Lung microvascular endothelial cell (primary cell): ENCODE data around the gene CAMSAP1. TPM values are rescaled to one million over a fixed set of nuclear protein-coding genes. Genes with fewer than 3 reads are reported as not detected.
"Not testable (repeated sequence)": the region's sequence is repeated elsewhere in the genome, so short reads cannot be mapped to it uniquely, and the experiment has no call there.

Source experiments
- DNase-seq, 2 donors: peaks; one replicate each; pipeline versions ENCODE4 v3.0.0 to v3.0.0-alpha.2; 2010; ENCODE audit warnings: low read depth in 2 of 2
- total RNA-seq: library from RNA; depleted of rRNA; stranded (reverse); fragments of >200 nt; gene quantifications from 2 replicates; pipeline ENCODE4 v1.2.1, GENCODE V29; 2014

CAMSAP1 gene
- total RNA-seq, 1 donor from 2014 or later, result 12.9 TPM

DNA sequence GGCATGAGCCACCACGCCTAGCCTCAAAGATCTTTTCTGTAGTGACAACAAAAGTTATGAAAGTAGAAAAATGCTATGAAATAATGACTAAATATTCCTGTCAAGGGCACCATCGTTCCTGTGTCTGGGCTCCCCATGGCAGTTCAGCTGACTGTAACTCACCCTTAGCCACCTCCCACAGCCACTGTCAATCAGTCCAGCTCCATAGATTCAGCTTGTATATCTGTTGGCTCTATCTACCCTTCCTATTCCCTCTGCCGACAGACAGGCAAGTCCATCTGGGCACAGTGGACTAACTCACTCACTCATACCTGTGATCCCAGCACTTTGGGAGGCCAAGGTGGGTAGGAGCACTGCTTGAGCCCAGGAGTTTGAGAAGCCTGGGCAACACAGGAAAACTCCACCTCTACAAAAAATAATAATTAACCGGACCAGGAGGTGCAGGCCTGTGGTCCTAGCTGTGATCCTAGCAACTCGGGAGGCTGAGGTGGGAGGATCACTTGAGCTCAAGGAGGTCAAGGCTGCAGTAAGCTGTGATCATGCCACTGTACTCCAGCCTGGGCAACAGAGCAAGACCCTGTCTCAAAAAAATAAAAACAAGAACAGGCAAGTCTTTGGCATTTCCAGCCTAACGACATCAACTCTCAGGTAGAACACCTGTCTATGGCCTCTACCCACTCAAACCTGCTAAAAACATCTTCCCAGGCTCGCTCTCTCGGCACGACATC lies 6.2 kb downstream of the CAMSAP1 start:
- no peak for DNase-seq

DNA sequence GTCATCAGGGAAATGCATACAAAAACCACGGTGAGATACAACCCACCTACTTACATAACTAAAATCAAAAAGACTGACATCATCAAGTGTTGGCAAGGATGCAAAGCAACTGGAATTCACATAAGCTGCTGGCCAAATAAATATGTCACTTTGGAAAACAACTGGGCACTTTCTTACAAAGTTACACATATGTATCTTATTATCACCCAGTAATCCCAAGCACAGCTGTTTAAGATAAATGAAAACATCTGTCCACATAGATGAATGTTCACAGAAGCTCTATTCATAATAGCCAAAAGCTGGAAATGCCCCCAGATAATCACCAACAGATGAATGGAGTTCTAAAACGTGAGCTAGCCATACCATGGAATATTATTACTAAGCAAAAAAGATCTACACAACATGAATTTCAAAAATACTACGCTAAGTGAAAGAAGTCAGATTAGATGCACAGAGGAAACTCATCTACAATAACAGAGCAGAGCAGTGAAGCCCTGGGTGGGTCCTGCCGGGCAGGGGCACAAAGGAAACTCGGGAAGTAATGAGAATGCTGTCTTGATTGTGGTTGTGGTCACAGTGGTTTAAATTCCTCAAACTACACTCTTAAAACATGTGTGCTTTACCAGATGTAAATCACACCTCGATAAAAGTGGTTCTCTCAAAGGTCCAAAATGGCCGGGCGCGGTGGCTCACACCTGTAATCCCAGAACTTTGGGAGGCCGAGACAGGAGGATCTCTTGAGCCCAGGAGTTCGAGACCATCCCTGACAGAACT lies 8.5 kb downstream of the CAMSAP1 start:
- no peak for DNase-seq

DNA sequence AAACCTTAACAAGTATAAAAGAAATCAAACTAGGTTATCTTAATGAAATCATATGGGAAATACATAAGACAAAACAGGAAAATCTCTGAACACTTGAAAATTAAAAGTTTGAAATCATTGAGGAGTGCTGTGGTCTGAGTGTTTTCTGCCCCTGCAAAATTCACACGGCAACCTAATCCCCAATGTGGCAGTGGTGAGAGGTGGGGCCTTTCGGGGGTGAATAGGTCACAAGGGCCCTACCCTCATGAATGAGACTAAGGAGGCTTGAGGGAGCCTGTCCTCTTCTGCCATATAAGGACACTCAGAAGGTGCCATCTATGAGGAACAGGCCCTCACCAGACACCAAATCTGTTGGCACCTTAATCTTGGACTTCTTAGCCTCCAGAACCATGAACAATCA lies 10.7 kb downstream of the CAMSAP1 start:
- DNase-seq, result no peak

DNA sequence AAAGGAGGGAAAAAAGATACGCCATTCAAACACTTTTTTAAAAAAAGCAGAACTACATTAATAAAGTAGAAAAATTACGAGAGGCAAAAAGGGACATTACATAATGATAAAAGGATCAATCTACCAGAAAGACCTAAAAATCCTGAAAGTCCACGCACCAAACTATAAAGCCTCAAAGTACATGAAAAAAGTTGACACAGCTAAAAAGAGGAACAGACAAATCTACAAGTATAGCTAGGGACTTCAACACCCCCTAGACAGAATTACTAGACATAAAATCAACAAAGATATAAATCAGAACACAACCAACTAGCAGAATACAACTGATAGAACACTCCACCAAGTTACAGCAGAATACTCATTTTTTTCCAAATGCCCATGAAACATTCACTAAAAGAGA lies 11.1 kb downstream of the CAMSAP1 start:
- no peak for DNase-seq

DNA sequence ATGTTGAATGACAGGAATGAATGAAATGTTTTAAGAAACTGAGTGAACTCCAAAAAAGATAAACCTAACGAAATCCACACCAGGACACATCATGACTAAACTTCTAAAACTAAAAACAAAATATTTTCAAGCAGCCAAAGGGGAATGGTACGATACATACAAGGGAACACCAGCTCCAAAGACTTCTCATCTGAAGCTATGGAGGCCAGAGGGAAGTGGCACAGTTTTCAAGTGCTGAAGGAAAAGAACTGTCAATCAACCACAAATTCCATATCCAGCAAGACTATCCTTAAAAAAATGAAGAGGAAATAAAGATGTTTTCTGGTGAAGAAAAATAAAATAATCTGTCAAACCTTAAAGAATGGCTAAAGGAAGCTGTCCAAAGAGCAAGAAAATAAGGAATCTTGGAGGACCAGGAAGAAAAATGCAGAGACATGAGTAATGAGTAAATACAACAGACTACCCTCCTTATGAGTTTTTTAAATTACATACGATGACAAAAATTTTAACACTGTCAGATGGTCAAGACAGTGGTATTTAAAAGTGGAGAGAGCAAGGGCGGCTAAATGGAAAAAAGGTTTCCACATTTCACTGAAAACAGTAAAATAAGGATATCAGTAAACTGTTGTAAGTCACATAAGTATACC lies 12.0 kb downstream of the CAMSAP1 start:
- DNase-seq, result no peak

DNA sequence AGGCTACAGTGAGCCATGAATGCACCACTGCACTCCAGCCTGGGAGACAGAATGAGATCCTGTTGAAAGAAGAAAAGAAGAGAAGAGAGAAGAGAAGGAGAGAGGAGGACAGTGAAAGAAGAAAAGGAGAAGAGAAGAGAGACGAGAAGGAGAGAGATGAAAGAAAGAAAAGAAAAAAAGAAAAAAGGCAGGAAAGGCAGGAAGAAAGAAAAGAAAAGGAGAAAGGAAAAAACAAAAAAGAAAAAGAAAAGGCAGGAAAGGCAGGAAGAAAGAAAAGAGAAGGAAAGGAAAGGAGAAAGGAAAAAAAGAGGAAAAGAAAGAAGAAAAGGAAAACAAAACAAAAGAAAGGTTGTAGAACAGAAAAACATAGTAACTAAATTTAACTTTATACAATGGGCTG lies 14.2 kb downstream of the CAMSAP1 start:
- DNase-seq, result no peak

DNA sequence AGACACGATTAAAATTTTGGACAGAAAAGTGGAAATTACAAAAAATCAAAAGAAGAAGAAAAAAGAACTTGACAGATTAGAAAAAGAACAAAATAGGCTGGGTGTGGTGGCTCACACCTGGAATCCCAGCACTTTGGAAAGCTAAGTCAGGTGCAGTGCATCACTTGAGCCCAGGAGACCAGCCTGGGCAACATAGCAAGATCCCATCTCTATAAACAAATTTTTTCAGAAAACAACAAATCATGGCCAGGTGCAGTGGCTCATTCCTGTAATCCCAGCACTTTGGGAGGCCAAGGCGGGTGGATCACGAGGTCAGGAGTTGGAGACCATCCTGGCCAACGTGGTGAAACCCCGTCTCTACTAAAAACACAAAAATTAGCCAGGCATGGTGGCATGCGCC lies 15.0 kb downstream of the CAMSAP1 start:
- DNase-seq, result not testable (repeated sequence)

DNA sequence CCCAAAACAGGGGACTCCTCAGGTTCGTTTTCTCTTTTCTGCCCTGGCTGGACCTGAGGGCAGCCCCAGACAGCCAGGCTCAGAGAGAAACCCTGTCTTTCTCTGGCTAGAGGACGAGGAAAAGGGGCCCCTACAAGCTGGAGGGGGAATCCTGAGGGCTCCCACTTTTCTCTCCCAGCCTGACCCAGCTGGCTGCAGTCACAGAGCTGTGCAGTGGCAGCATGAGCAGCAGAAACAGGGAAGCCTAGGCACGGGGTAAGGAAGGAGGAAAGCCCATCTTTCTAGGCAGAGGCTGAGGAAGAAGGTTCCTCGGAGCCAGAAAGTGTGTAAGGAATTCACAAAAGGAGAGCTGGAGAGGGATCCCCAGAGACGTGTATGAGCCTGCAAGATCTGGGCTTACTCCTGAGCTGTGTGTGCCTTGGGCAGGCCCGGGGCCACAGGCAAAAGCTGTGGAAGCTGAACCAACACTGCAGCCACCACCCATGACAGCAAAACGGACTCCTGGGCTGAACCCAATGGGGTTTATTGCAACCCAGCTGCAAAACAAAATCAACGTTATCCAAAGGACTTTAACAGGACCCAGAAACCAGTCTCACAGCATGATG lies 16.2 kb downstream of the CAMSAP1 start:
- DNase-seq, result no peak

DNA sequence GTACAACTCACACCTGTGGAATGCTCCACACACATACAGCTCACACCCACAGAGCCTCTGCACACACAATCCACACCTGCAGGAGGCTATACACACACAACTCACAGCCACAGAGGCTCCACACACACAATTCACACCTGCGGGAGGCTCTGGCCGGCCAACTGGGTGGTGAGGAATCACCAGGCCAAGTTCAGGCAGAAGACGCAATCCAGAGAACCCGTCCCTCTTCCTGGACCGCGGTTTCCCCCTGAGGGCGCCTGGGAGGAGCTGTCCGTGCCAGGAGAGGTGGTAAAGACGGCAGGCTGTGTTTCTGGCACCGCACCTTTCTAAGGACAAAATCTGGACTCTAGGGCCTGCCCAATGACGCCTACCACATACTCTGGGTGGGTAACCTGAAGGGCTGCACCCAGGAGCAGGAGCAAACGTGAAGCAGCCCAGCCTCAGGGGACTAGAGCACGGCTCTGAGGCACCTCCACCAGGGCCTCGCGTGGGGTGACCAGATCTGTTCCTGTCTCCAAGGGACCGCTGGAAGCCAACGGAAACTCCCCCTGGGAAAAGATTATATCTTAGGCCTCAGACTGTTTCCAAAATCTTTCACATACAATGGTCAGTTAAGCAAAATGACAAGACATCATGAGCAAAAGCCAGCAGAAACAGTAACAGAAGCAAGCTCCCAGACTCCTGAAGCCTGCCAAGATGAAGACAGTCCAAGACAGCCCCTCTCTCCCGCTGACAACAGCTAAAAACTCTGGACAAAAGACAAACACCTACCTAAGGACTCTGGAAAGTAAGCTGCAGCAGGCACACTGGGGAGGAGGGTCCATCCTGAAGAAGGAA lies 16.9 kb downstream of the CAMSAP1 start:
- no peak for DNase-seq

DNA sequence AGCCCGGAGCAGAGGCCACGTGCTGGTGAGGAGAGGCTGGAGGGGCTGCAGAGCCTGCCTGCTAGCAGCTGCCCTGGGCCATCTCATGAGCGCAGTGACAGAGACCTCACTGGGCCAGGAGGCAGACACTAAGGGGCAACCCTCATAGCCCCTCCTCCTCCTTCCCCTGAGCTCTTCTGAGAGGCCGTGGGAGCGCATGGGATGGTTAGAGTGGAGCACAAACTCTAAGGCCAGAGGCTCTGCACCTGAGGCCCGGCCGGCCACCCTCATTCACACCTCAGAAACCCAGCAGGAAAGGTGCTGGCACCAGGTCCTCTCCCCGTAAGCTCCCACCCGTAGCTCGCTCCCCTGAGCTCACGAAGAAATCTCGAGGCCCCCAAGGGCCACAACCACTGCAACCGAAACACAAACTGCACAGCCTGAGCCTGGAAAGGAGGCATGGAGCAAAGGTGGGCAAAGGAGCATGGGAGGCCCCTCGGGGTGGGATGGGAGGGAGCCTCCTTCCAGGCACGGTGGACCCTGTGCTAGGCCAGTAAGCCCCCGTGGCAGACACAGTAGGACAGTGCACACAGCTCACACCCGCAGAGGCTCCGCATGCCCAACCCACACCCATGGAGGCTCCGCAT lies 17.7 kb downstream of the CAMSAP1 start:
- DNase-seq, result no peak

DNA sequence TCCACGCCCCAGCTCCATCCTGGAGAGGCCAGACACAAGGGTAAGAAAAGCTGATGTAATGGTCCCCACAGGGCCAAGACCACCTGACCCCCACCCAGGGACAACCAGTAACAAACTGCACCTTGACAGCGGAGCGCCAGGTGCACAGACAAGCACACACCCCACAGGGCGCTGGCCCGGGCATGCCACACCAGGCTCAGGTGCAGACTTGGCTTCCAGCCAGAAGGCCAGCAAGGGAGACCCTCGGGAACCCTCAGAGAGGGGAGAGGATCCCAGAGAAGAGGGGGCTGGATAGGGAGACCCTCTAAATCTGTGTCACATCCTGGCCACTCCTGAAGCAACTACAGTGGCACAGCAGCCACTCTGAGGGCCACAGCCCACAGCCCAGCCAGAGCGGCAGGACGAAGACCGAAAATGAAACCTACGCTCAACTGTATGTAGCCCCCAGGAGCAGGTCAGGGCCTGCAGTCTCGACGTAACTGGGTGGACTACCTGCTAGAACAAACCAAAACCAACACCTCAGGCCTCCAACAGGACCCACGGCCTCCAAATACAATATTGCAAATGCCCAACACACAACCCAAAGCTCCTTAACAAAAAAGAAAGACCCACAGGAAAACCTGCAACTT lies 18.5 kb downstream of the CAMSAP1 start:
- no peak for DNase-seq

DNA sequence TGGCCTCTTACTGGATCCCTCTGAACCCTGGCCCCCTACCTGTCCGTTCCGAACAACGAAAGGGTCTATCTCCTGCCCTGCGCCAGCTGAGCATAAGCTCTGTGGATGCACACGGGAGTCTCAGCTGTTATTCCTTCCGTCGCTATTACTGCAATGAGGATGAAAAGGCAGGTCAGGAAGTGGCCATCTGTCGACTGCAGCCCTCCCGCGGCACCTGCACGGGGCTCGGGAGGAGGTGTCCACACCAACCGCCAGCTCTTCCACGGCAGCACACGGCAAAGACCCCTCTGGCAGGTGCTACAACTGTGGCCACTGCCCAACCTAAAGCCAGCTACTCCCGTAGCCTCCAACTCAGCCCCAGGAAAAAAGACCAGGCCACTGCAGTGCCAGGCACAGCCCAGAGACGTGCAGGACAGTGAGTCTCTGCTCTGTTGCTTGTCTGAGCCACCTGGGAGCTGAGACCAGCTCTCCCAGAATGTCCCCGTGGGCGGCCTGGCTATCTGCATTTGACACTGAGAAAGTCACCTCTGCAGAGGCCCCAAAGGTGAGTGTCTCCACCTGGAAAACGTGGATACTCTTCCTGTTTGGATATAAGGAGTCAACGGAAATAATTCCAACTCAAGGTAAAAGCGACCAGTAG lies 19.1 kb downstream of the CAMSAP1 start:
- DNase-seq, result no peak

DNA sequence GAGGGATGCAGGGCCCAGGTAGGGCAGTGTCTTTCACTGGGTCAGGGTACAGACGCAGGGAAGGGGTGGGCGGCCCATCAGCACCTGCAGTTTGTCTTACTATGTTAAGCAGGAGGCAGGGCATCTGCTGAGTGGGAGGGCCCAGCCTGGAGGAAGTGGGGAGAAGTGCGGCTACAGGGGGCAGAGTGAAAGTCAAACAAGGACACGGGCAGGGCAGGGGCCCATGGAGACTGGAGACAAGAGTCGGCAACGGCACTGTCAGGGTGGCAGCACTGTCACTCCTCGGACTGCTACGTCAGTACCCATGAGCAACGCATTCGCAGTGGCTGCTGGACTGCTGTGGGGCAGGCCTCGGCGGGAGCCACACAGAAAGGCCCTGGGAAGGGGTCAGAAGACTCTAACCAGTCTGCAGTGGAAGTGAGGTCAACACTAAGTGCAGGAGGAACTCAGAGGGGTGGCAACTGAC lies 19.7 kb downstream of the CAMSAP1 start:
- no peak for DNase-seq

DNA sequence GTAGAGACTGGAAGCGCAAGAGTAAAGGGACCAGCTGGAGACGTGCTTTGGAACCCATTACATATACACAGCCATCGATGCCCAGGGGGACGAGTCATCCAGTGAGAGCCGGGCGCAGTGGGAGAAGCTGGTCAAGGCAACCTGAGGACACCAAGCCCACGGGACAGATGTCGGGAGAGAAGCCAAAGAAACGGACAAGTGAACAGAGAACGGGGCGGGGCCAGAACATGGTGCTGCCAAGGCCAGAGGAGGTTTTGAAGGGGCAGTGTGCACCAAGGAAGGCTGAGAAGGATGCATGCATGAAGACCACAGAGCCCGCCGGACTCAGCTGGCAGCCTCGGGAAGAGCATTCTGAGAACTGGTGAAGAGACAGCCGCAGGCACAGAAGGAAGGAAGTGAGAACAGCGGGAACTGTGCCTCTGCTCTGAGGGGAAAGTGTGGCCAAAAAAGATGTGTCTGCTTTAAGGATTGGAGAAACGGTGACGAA lies 20.3 kb downstream of the CAMSAP1 start:
- peak in 1 of 2 donors; percentile 24 for DNase-seq

DNA sequence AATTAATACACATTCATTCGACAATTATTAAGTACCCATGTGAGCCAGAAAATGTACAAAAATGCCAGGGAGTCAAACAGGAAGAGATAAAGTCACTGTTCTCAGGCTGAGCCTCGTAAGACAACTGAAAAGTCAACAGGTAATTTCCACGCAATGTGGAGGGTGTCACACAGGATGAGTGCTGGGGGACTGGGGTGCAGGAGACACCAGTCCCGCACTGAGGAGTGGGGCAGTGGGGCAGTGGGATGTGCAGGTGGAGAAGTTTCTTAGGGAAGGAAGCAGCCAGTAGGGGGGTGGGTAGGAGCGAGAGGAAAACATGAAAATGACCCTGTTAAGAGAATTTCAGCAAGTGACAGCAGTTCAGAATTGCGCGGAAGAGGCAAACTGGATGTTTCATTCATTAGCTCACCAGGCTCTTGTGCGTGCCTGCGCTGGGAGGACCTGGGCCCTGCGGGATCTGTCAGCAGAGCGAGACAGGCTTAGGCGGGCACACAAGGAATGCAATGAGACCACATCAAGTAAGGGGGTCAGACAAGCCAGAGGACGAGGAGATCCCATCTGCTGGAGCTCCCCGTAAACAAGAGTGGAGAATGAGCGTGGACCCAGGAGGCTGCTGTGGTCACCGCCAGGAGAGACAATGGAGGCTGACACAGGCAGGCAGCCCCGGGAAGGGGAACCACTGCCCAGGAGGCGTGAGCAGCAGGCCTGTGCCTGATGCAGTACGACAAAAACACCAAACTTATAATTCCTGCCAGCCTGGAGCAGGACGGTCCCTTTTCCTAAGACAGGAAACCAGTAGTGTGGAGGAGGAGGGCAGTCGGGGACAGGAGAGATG lies 21.0 kb downstream of the CAMSAP1 start:
- DNase-seq, result no peak

DNA sequence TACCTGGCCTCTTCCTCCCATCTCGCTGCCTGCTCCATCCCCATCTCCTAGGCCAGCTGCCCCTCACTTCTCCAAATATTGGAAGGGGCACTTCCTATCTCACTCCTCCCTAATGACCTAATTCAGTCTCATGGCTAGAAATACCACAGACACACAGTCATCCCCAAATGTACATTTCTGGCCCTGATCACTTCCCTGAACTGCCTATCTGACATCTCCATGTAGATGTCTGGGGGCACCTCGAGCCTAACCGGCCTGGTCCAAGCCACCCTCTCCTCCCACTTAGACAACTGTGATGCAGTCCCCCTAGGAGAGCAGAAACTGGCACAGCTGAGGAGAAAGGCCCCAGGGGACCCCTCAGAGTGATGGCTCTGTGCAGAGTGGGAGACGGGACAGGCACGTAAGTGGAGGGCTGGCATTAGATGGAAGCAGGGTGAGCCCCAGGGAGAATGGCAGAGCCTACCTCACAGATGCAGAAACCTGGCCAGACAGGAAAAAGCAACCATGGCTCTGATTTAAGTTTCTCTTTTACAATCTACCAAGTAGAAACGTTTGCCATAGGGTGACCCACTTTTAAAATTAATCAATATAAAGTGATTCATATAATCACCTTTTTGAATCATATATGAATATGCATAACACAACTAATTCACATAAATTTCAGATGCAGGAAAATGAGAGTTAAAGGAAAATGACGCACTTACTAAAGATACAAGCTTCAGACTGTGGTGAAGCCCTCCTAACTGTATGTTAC lies 22.1 kb downstream of the CAMSAP1 start:
- DNase-seq, result no peak

DNA sequence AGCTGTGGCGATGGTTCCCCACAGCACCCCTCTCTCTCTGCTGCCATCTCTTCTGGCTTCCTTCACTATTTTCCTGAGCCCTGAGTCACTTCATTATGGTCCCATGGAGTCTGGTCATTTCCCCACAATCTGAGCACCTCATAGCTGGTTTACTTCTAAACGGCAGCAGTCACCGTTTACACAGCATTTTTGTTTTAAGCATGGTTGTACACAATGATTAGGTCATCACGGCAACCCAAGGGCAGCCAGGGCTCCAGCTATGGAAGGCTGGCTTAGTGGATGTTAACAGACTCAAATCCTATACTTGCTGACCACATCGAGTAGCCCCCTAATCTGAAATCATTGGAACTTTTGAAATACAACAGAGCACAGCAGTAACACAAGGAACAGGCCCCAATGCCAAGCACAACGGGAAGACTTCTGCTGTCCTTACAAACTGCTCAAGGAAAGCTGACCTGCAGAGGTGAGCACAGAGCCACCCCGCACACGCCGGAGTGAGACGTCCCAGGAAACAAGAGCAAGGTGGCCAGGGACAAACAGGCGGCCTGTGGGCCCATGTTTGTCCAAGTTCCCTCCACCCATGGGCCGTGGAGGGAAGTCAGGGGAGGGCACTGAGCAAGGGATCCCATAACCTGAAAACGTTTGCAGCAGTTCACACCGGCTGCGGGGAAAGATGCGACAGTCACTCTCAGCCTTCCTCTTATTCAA lies 22.9 kb downstream of the CAMSAP1 start:
- DNase-seq, result peak in 1 of 2 donors; percentile 42
